ENCODE measurements around the gene ZNF597.

ZNF597 gene

DNA sequence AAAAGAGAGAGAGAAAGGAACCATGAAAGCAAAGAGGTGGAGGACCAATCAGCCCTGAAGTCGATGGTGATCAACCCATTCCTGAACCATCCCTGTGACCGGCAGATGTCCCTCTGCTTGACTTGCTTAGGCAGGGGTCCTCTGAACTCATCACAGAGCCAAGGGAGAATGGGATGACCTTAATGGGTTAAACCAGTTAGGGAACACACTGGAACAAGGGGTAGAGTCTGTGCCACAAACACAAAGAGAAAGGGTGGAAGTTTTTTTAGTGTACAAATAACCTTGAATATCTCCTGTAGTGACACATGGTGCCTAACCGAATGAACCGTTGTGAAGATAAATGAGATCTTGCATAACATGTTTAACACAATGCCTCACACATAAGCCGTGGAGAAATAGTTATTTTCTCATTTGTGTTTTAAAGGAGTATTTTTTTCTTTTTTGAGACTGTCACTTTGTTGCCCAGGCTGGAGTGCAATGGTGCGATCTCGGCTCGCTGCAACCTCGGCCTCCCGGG lies 11.4 kb upstream of the ZNF597 start:
- no peak for DNase-seq

DNA sequence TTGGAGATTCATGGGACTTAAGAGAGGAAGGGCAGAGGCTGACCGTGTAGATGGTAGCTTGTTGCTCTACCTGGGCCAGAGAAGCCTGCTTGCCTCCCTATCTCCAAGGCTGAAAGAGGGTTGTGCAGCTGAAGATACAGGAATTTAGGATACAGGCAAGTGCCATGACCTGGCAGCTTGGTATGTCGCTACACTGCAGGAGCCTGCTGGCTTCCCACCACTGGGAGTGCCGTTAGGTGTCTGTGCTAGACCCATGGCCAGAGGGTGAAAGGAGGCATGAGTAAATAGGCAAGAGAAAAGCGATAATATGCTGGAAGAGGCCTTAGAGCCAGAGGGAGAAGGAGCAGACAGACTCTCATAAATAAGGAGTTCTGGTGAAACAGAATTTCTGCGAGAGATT lies 10.8 kb upstream of the ZNF597 start:
- no peak for DNase-seq

DNA sequence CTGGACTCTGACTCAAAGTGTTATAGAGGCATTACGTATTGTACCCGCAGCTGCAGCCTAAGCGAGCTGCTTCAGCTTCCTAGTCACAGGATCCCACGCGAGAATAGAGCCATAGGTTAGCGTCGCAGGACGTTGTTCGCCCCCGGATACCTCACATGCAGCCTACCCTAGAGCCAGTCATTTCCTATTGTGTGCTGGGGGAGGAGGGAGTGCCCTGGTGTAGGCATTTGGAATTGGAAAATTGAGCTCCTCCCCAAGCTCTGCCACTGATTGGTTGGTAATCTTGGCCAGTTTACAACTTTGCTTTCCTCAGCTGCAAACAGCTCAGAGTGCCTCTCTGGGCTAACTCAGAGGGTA lies 706 bp upstream of the ZNF597 start:
- peak; percentile 33 to 67 for DNase-seq

DNA sequence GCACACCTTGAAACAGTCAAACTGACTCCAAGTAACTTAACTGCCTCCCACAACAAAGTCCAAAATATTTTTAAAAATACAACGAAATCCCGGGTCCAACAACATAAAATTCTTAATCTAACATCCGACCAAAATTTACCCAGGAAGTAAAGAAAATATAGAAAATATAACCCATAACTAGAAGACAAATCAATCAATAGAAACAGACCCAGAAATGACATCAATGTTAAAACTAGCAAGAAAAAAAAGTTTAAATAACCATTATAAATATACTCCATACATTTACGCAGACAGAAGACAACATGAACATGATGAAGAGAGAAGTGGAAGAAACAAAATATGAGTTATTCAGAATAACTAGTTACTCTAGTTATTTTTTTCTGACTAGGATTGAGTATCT lies 3.7 kb downstream of the ZNF597 start:
- no peak for DNase-seq

DNA sequence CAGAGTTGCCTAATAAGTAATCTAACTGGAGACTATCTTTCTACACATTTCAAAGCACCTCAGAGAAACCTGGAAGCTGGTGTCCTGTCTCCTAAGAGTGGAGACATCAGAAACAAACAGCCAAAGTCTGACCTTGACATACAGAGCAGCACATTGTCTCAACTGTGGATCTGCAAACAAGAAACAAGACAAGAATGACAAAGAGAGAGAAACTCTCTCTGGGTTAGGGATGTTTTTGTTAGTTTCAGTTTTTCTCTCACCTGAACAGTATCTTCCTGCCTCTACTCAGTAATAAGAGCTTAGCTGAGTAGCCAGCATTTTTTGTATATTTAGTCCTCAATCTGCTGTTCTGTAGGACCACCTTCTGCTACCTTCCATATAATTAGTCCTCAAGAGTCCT lies 8.9 kb downstream of the ZNF597 start:
- no peak for DNase-seq

DNA sequence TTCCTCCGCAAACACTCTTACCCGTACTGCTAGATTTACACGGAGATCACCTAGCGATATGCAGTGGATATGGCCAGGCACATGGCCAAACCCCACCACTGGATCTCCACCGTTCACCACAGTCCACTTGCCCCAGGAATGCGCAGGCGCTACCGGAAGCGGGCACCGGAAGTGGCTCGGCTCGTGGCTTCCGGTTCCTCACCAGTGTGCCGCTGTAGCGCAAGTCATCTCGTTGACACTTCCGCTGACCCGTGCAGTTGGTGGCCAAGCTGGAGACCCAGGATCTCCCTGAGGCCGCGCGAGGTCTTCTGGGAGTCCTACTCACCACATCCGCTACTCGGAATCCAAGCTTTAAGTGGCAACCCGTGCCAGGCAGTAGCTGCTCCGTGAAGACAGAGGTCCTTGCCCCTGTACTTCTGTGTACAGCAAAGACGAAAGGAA lies 11.5 kb downstream of the ZNF597 start:
- DNase-seq: no peak

DNA sequence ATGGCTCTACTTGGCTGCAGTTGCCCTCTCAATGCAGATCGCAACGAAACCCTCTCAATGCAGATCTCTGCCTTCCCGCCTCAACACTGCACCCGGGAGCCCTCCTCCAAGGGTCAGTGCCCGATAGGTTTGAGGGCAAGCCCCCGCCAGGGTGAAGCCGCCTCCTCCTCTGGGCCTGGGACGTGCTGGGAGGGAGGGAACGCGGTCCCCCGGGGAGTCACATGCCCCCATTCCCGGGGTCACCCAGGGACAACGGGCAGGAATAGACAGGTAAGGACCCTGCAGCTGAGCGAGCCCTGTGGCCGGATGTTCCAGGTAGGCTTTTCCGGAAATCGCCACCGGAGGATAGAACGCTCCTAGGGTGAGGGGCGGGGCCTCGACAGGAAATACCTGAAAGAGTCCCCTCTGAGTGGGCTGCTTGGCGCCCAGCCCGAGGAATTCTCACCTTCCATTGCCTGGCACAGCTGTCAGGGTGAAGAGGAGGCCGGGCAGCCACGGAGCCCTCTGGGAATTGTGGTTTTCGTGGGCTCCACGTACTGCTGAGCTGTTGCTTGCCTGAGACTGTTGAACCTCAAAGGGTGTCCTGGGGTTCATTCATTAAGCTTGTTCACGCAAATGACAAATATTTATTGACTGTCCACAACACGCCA lies 29.4 kb downstream of the ZNF597 start:
- no peak for DNase-seq

DNA sequence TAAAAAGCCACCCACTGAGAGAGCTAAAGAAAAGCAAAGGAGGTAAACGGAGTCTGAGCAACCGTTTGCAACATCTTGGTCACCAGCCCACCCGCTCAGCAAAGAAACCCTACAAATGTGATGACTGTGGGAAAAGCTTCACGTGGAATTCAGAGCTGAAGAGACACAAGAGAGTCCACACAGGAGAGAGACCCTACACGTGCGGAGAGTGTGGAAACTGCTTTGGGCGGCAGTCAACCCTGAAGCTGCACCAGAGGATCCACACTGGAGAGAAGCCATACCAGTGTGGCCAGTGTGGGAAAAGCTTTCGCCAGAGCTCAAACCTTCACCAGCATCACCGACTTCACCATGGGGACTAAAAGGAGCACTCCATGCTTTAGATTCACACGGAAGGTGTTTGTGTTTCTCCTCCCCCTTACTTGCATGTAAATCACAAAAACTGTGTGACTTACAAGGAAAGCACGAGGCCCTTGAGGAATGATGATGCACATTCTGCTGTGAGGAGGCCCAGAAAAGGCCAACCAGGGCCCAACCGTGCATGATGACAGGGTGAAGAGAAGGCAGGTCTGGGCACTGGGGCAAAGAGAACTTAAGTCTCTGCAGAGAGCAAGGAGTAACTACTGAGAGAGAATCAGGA lies 34.6 kb downstream of the ZNF597 start:
- DNase-seq: no peak

DNA sequence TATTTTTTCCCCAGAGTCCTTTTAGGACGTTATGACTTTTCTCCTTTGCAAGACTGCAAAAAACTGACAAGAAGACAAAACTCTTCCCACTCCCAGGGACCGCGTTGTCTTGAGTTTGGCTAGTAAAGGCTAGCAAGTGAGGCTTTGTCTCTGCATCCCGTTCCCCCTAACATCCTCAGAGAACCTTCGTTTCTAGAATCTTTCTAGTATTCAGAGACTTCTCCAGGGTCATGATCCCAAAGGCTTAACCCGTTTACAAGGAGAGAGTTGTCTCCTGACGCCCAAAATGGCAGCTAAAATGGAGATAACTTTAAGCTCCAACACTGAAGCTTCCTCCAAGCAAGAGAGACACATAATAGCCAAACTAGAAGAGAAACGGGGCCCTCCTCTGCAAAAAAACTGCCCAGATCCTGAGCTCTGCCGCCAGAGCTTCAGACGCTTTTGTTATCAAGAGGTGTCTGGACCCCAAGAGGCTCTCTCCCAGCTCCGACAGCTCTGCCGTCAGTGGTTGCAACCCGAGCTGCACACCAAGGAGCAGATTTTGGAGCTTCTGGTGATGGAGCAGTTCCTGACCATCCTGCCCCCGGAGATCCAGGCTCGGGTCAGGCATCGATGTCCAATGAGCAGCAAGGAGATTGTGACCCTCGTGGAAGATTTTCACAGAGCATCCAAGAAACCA lies 41.4 kb downstream of the ZNF597 start:
- DNase-seq: no peak

DNA sequence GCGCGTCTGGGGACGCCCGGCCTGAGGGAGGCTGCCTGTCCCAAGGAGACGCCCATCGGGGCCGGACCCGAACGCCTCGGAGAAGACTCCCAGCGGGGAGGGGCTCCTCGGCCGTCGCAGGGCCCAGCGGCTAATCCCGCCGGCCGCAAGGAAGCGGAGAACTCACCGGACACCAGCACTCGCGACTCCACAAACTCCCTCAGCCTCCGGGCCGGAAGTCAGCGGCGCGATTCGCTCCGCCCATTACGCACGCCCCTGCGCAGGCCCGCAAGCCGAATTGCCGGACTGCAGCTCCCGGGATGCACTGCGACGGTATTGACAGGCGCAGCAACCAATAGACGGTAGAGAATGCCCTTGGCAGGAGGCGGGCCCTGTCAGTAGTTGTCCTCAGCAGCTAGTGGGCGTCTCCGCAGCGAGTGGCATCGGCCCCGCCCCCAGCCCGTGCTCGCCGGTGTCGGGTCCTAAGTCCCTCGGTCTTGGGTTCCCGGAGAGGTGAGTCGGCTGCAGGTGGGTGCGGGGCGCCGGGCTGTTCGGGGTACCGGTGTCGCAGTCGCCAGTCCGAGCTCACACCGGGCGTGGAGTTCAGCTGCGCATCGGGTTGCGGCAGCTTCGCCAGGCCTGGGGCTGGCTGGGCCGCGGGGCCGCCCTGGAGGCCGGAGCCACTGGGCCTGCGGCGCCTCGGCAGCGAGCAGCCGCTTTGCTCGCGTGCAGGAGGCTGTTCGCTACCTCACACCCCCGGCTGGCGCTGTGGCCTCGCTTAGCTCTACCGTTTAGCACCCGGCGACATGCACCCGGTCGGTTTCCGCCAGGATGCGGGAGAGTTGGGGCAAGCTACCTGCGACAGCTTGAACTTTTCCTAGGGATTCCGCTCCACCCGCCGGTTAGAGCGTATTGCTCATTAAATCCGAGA lies 42.3 kb downstream of the ZNF597 start, which contains the start of the genes ZNF174 and ZSCAN32:
TSS of gene ZNF174 (plus strand) at position 437 of the 910 bp plus-strand sequence. CDS start 790 bp downstream, outside the sequence.
TSS of gene ZSCAN32 (minus strand) at position 226 of the 910 bp plus-strand sequence. CDS start 3,447 bp downstream, outside the sequence.
- peak; percentile 95 to 98 for DNase-seq

DNA sequence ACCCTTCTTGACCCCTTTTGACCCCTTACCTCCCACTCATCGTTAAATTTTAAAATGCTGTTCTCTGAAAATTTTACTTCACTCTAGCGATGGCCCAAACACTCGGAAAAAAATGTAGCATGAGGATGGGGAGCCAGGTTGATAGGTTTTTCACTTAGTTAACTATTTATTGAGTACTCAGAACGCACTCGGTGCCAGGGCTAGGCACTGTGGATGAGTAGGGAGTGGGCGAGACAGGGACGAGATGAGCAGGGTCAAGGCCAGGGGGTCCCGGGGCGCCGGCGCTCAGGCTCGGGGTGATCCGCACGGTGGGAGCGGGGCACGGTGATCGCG lies 42.9 kb downstream of the ZNF597 start:
- DNase-seq: no peak

DNA sequence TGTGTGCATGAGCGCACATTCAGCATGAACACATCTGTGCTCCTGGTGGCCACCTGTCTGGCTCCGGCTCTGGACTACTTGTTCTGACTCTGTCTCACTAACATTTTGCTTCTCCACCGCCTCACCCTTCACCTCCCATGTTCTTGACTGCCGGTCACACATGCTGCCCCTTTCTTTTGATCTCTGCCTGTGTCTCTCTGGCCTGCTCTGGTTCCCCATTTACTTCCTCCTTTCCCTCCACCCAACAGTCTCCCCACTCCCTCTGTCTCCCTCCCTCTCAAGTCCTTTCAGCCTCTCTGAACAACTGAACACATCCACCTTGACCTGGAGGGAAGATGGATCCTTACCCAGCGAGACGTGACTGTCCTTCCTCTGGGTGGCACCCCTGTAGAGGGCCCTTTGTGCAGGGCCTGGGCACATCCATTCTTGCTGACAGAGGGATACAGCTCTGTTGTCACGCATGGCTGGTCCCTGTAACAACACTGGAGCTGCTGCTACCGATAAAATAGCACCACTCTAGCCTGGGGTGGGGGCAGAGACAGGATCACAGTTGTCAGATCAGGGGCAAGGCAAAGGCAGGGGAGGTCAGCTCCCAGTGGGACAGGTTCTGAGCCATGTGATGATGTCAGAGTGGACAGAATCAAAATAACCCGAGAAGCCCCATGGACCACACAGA lies 53.5 kb downstream of the ZNF597 start:
- DNase-seq: no peak

DNA sequence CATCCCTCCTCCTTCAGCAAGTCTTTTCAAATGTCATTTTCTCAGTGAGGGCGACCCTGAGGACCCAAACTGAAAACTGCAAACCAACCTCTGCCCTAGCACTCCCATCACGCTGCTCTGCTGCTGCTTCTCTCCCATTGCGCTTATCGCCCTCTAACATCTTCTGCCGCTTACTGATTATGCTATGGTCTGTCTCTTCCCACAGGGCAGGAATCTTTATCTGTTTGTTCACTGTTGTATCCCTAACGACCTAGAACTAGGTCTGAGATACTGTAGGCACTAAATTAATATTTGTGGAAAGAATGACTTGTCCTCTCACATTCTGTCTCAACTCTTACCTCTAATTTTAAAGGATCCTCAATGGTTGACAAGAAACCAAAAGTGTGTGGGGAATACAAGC lies 55.0 kb downstream of the ZNF597 start:
- no peak for DNase-seq

DNA sequence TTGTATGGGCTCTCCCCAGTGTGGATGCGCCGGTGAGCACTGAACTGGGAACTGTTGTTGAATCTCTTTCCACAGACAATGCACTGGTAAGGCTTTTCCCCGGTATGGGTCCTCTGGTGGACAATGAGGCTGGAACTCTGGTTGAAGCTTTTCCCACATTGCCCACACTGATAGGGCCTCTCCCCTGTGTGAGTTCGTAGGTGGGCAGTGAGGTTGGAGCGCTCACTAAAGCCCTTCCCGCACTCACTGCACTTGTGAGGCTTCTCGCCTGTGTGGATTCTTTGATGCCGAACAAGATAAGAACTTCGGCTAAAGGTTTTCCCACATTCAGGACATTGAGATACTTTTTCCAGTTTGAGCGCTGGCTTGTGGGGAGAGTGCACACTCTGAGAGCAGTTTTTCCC lies 60.3 kb downstream of the ZNF597 start:
- DNase-seq: no peak

Data from NCI-H446 (cell line).